Activated CD4-positive, alpha-beta memory T cell treated with anti-CD3 and anti-CD28 coated beads for 36 hours (primary cell): ENCODE data around the gene BABAM2. TPM values are rescaled to one million over a fixed set of nuclear protein-coding genes. Genes with fewer than 3 reads are reported as not detected.

Experiments used
- CTCF ChIA-PET: fragments of 350-600 bp; sonication (Branson Sonifier 250); formaldehyde crosslinking; loops from one replicate; lab custom pipeline; 2021; ENCODE audit warnings: antibody characterized with exemption, inconsistent platforms; lab: Charles Lee
- POLR2A ChIA-PET: fragments of 350-600 bp; sonication (Branson Sonifier 250); formaldehyde crosslinking; loops from one replicate; lab custom pipeline; 2021; ENCODE audit warnings: antibody characterized with exemption; lab: Charles Lee
- DNase-seq: peaks from one replicate; pipeline ENCODE4 v3.0.0-alpha.2; 2020
- H3K27ac Mint-ChIP-seq: one replicate; pipeline ENCODE4 v1.8.0; 2021; ENCODE audit warnings: mixed read lengths
- H3K27me3 Mint-ChIP-seq: one replicate; pipeline ENCODE4 v1.8.0; 2021; ENCODE audit warnings: mixed read lengths
- H3K36me3 Mint-ChIP-seq: one replicate; pipeline ENCODE4 v1.8.0; 2021; ENCODE audit warnings: mixed read lengths
- H3K4me1 Mint-ChIP-seq: one replicate; pipeline ENCODE4 v1.8.0; 2021; ENCODE audit warnings: low read depth, mixed read lengths
- H3K4me3 Mint-ChIP-seq: one replicate; pipeline ENCODE4 v1.8.0; 2021; ENCODE audit warnings: mild to moderate bottlenecking, mixed read lengths
- H3K9me3 Mint-ChIP-seq: one replicate; pipeline ENCODE4 v1.8.0; 2021; ENCODE audit warnings: mixed read lengths
- intact Hi-C: fragments of 100-400 bp; cut with micrococcal nuclease; formaldehyde crosslinking; loops from one replicate; pipeline ENCODE4 v1.15.1; 2023
- total RNA-seq, 2 experiments: library from RNA; stranded (reverse); gene quantifications; one replicate each; pipeline ENCODE4 v1.2.3, GENCODE V29; 2021

Gene BABAM2
- total RNA-seq, 2 experiments from 2014 or later = 72.3 to 76.6 TPM

DNA sequence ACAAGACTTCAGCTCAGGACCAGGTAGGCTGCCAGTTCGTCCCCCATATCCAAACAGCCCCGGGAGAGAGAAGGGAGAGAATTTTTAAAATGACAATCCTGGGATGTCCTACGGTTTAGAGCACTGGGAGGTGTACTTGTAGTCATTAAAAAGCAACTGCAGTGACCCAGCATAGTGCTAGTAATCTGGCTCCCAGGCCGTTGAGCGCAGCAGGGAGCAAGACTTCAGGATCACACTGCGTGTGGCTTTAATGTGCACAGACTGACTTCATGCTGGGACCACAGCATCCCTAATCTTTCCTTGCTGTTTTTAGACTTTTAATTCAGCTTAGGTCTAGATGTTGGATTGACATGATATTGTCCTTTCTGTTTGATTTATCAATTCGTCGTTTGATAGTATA lies 282.8 kb downstream of the BABAM2 start:
- POLR2A ChIA-PET = no interaction called here
- DNase-seq = no peak
- no peak overlapping the region for H3K4me3 Mint-ChIP-seq
- H3K4me1 Mint-ChIP-seq = peaks cover 5% of the 10 kb centered on the region
- CTCF ChIA-PET = no interaction called here
- H3K27ac Mint-ChIP-seq = no peak overlapping the region
- peaks cover 23% of the 10 kb centered on the region for H3K36me3 Mint-ChIP-seq
- H3K9me3 Mint-ChIP-seq = peaks cover 17% of the 10 kb centered on the region
- intact Hi-C loops = no loop called here
- H3K27me3 Mint-ChIP-seq = no peaks in the 10 kb centered on the region

DNA sequence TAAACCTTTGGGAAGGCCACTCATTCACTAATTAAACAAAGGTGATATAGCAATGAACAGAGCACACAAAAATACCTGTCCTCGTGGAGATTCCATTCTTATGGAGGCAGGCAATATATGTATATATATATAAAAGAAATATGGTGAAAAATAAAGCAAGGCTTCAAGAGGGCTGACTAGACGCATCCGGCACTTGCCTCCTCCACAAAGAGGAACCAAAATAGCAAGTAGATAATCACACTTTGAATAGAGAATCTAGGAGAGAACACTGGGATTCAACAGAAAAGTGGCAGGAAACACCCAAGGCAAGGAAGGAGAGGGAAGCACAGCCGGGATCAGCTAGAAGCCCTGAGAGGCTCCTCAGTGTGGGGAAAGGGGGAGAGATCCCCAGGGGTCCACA lies 283.7 kb downstream of the BABAM2 start:
- ChIA-PET CTCF (no interaction called here), POLR2A (no interaction called here)
- Mint-ChIP-seq H3K27me3 (no peaks in the 10 kb centered on the region), H3K27ac (no peak overlapping the region), H3K36me3 (peaks cover 23% of the 10 kb centered on the region), H3K9me3 (peaks cover 17% of the 10 kb centered on the region), H3K4me3 (no peak overlapping the region), H3K4me1 (peaks cover 5% of the 10 kb centered on the region)
- intact Hi-C loops = no loop called here
- no peak for DNase-seq

DNA sequence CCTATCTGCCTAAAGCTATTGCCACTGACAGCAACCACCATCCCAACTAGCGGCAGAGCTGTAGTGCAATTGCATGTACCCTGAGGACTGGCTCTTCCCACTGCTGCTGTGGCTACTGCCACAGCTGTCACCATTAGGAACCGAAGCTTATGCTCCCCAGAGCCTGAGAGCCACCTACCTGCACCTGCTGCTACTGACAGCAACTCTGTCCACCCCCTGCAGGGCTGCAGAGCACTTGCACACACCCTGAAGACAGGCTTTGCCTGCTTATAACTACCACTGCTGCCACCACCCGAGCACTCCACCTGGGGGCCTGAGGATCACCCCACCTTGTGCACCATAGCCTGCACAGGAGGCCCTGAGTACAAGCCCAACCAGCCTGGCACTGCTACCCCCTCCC lies 284.5 kb downstream of the BABAM2 start:
- intact Hi-C loops = no loop called here
- ChIA-PET CTCF (no interaction called here), POLR2A (no interaction called here)
- Mint-ChIP-seq H3K9me3 (peaks cover 17% of the 10 kb centered on the region), H3K27me3 (no peaks in the 10 kb centered on the region), H3K4me1 (peaks cover 5% of the 10 kb centered on the region), H3K27ac (no peak overlapping the region), H3K36me3 (peaks cover 23% of the 10 kb centered on the region), H3K4me3 (no peak overlapping the region)
- no peak for DNase-seq

DNA sequence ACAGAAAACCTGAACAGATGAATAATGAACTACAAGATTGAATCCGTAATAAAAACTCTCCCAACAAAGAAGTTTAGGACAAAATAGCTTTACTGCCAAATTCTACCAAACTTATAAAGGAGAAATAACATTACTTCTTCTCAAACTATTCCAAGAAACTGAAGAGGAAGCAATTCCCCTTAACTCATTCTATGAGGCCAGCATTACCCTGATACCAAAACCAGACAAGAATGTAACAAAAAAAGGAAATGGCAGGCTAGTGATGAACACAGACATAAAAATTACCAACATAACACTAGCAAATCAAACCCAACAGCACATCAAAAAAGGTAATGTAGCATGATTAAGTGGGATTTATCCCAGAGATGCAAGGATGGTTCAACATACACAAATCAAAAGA lies 288.4 kb downstream of the BABAM2 start:
- ChIA-PET POLR2A (no interaction called here), CTCF (no interaction called here)
- Mint-ChIP-seq H3K27ac (no peak overlapping the region), H3K9me3 (peaks cover 17% of the 10 kb centered on the region), H3K4me1 (peaks cover 5% of the 10 kb centered on the region), H3K27me3 (no peaks in the 10 kb centered on the region), H3K36me3 (peaks cover 23% of the 10 kb centered on the region), H3K4me3 (no peak overlapping the region)
- intact Hi-C loops = no loop called here
- DNase-seq = no peak

DNA sequence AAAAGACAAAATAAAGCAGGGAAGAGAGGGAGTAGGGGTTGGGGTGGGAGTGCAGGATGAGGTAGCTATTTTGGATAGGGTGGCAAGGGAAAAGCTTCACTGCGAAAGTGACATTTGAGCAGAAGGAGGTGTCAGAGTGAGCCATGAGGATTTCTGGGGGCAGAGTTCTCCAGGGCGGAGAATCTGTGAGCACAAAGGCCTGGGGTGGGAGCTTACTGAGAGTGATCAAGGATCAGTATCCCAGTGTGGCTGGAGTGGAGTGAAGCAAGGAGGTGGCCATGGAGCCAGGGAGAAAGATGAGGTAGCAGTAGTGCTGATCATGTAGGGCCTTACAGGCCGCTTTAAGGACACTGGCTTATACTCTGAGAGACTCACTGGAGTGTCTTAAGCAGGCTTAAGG lies 291.3 kb downstream of the BABAM2 start:
- intact Hi-C loops = no loop called here
- peaks cover 5% of the 10 kb centered on the region for H3K4me1 Mint-ChIP-seq
- peaks cover 9% of the 10 kb centered on the region for H3K36me3 Mint-ChIP-seq
- no peak overlapping the region for H3K4me3 Mint-ChIP-seq
- no peak for DNase-seq
- H3K27me3 Mint-ChIP-seq = no peaks in the 10 kb centered on the region
- ChIA-PET CTCF (no interaction called here), POLR2A (no interaction called here)
- no peak overlapping the region for H3K27ac Mint-ChIP-seq
- H3K9me3 Mint-ChIP-seq = peaks cover 9% of the 10 kb centered on the region

DNA sequence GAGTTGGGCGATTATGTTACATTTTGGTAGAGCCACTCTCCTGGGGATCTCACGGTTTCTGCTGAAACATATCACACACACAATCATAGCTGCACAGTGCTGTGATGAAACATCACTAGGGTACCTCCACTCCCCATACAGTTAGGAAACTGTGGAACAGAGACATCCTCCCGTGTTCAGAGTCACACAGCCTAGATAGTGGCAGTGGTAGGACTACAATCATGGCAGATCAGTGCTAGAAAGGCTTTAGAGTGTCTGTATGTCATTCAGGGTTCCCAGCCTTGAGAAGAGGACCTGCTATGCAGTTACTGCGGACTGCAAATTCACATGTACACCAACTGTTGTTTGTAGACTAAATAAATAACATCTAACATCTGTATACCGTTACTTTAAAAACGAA lies 291.8 kb downstream of the BABAM2 start:
- peaks cover 3% of the 10 kb centered on the region for H3K36me3 Mint-ChIP-seq

DNA sequence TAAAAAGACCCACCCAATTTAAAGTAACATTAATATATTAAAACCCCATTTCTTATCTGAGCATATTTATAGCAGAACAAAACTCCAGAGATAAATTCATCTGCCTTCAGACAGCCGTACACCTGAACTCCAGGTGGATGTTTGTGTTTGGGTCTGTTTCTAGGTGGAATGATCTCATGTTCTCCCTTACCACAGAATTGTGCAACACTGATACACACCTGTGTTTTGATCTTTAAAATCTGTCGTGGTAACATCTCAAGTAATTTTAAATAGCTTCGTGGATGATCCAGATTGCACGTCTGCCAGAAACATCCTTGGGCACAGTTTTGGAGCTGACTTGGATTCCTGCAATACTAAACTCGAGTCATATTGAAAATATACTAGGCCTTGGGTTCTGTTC lies 294.6 kb downstream of the BABAM2 start:
- CTCF ChIA-PET = no interaction called here
- Mint-ChIP-seq H3K4me1 (no peaks in the 10 kb centered on the region), H3K9me3 (no peaks in the 10 kb centered on the region), H3K27ac (no peak overlapping the region), H3K36me3 (no peaks in the 10 kb centered on the region), H3K4me3 (no peak overlapping the region), H3K27me3 (no peaks in the 10 kb centered on the region)
- DNase-seq = no peak
- POLR2A ChIA-PET = no interaction called here
- intact Hi-C loops = no loop called here

More for the DNA sequence above, 291.8 kb downstream of the BABAM2 start:
- peaks cover 4% of the 10 kb centered on the region for H3K9me3 Mint-ChIP-seq
- ChIA-PET POLR2A (no interaction called here), CTCF (no interaction called here)
- no peak overlapping the region for H3K27ac Mint-ChIP-seq
- H3K4me3 Mint-ChIP-seq = no peak overlapping the region
- no peaks in the 10 kb centered on the region for H3K27me3 Mint-ChIP-seq
- H3K4me1 Mint-ChIP-seq = peaks cover under 1% of the 10 kb centered on the region
- intact Hi-C loops = no loop called here
- DNase-seq = no peak

DNA sequence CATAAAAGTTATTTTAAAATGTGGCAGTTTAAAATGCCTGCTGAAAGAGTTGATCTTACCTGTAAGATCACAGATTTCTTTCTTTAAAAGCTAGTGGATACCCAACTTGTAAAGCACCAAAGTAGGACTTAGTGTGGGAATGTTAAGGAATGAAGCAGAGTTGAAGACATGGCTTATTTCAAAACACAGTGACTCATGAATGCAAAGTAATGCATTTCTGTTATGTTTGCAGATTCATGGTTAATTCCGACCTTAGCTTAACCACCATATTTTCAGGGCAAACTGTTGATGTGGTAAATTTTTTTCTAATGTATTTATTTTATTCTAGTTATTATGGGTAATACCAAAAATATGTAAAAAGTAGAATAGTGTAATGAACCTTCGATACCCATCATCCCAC lies 295.4 kb downstream of the BABAM2 start:
- no peaks in the 10 kb centered on the region for H3K4me1 Mint-ChIP-seq
- H3K27me3 Mint-ChIP-seq = no peaks in the 10 kb centered on the region
- ChIA-PET CTCF (no interaction called here), POLR2A (no interaction called here)
- DNase-seq = no peak
- H3K9me3 Mint-ChIP-seq = no peaks in the 10 kb centered on the region
- H3K36me3 Mint-ChIP-seq = no peaks in the 10 kb centered on the region
- no peak overlapping the region for H3K4me3 Mint-ChIP-seq
- H3K27ac Mint-ChIP-seq = no peak overlapping the region
- intact Hi-C loops = no loop called here

DNA sequence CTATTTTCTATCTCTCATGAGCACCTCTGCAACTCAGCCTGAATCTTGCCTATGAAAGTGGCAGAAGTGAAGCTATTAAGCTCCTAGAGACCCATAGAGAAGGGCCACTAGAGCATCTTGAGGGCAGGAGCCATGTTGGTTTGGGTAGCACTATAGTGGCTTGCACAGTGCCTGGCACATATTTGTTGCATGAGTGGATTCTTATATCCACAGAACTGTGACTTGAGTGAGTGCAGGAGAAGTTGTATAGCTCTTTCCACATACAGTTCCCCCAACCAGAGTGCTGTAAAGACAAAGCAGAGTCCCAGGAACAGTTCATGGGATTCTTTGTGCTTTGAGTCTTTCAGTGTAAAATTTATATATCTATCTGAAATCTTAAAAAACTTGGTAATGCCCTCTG lies 296.7 kb downstream of the BABAM2 start:
- no peaks in the 10 kb centered on the region for H3K4me1 Mint-ChIP-seq
- intact Hi-C loops = no loop called here
- DNase-seq = no peak
- no peak overlapping the region for H3K4me3 Mint-ChIP-seq
- no peaks in the 10 kb centered on the region for H3K9me3 Mint-ChIP-seq
- H3K36me3 Mint-ChIP-seq = no peaks in the 10 kb centered on the region
- CTCF ChIA-PET = interaction anchor here (0.8 kb wide), 1 partner anchor 32 kb away, joined by 3 read pairs; no protein-coding TSS in a partner anchor
- no peaks in the 10 kb centered on the region for H3K27me3 Mint-ChIP-seq
- POLR2A ChIA-PET = no interaction called here
- no peak overlapping the region for H3K27ac Mint-ChIP-seq

DNA sequence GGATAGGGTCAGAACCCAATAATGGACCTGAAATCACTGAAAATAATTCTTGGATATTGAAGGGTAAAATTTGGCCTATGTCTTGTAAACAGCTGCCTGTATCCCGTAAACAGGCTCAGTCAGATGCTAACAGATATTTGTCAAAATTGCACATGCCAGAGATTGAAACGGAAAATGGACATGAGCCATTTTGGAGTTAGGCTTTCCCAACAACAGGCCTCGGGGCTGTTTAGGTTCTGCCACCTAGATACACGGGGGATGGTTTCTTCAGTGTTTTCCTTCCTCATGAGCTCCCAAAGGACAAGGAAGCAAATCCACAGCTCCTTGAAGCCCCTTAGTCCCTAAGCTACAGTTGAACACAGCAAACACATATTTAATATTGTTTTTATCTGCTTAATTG lies 297.9 kb downstream of the BABAM2 start:
- CTCF ChIA-PET = no interaction called here

DNA sequence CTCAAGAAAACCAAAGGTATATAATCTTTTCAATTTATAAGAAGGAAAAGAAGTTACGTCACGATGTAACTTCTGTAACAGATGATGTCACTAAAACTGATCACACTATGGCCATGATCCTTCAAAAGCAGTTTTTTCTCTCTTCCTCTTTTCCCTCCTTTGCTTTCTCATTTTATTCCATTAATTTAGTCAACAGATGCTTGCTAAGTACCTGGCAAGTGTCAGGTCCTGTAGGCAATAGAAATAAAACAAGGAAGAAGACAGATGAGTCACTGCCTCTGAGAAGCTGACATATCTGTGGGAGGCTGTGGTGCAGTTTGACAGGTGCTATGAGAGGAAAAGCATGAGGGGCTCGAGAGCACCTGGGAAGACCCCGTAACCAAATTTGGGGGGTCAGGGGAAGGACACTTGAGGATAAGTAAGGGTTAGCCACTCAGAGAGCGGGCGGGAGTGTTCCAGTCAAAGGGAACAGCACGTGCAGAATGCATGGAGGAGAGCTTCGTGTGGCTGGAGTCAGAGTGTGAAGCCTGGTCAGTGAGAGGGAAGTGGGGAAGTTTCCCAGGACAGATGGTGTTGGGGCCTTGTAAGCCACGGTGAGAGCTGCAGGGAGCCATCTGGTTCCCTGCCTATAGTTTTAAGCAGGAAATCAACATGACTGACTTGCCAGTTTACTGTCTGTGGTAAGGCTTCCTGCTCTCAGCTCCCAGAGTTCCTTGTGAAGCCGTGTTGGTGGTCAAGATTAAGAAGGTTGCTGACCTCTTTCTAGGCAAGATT lies 303.3 kb downstream of the BABAM2 start:
- Mint-ChIP-seq H3K9me3 (no peaks in the 10 kb centered on the region), H3K27me3 (no peaks in the 10 kb centered on the region), H3K4me1 (peaks cover 5% of the 10 kb centered on the region), H3K36me3 (peaks cover 1% of the 10 kb centered on the region), H3K4me3 (no peak overlapping the region), H3K27ac (no peak overlapping the region)
- POLR2A ChIA-PET = no interaction called here
- no peak for DNase-seq
- intact Hi-C loops = no loop called here
- CTCF ChIA-PET = no interaction called here

More for the DNA sequence above, 297.9 kb downstream of the BABAM2 start:
- Mint-ChIP-seq H3K36me3 (no peaks in the 10 kb centered on the region), H3K4me3 (no peak overlapping the region), H3K9me3 (no peaks in the 10 kb centered on the region), H3K4me1 (no peaks in the 10 kb centered on the region), H3K27ac (no peak overlapping the region), H3K27me3 (no peaks in the 10 kb centered on the region)
- POLR2A ChIA-PET = no interaction called here
- DNase-seq = no peak
- intact Hi-C loops = no loop called here

DNA sequence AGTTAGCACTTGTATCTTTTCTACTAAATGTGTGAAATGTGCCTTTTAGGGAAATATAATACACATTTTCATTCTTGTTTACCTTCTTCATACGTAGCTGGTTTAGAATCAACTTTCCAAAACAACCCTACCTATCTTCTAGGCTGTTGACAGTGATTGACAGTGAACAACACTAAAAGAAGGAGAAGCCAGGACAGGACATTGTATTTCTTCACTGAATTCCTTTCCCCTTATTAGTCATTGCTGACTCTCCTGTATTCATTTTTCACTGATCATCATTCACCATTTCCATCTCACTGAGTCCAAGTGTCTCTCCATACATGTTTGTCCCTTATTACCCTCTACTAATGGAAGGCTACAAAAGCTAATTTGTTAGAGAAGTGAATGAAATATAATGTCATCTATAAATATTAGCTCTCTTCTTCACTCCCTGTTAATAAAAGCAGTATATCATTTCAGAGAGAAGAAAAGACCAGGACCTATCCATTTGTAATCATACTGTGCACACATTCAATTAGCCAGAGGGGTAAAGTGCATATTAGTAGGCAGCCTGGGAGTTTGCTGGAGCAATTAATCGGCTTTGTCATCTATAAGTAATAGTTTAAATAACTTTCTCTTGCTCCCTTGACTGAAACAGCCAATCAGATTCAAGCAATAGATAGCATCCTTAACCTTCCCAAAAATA lies 309.6 kb downstream of the BABAM2 start:
- intact Hi-C loops = no loop called here
- no peak overlapping the region for H3K4me3 Mint-ChIP-seq

More for the DNA sequence above, 309.6 kb downstream of the BABAM2 start:
- no peak for DNase-seq
- ChIA-PET POLR2A (no interaction called here), CTCF (no interaction called here)
- Mint-ChIP-seq H3K9me3 (no peaks in the 10 kb centered on the region), H3K36me3 (peaks cover 9% of the 10 kb centered on the region), H3K27me3 (no peaks in the 10 kb centered on the region), H3K4me1 (no peaks in the 10 kb centered on the region), H3K27ac (no peak overlapping the region)
